ENCODE data around the gene STPG4. TPM values are rescaled to one million over a fixed set of nuclear protein-coding genes. Genes with fewer than 3 reads are reported as not detected.
"Not testable (repeated sequence)": the region's sequence is repeated elsewhere in the genome, so short reads cannot be mapped to it uniquely, and the experiment has no call there.

STPG4 gene
- polyA plus RNA-seq (ENCODE audit: insufficient read length): 0.12 TPM
- long read RNA-seq, donor 1: 0 reads
- long read RNA-seq, donor 2: 0 reads
- long read RNA-seq, donor 3: 0 reads
- long read RNA-seq, donor 4: 0 reads
- long read RNA-seq, donor 5: 0 reads
- long read RNA-seq, donor 6: 0 reads
- long read RNA-seq, donor 7: 0 reads
- long read RNA-seq, donor 8: 0 reads

DNA sequence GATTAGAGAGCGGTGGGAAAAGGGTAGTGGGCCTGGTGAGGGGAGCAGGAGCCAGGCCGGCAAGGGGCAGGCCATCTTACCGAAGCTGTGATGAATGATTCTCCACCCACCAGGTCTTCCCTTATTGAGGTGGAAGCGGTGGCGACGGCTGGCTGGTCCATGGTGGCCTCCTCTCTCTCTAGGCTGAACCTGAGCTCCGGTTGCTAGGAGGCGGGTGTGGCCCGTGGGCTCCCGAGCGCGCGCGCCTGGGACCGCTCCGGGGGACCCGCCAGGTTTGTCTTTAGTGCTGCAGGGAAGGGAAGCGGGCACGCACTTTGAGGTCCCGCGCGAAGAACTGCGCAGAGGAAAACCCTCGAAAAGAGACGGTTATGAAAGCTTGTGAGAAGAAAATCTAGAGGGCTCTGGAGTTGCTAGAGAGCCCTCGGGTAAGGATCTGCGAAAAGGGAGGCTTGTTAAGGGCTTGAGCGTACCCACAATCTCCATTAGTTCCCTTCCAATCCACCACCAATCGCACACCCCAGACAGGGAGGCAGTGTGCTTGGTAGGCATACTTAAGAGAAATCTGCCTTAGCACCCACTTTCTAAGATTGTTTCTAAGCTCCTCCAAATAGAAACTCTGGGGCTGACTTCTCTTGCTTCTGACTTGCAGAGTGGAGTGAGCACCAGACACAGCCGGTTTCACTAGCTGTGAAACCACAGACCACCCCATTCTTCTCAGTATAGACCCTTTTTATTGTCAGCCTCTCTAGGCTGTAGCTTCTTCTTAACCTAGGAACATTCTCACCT lies at the start of gene STPG4:
Gene STPG4 (minus strand): TSS at position 218 of the 786 bp plus-strand sequence. CDS start 57 bp downstream, at position 161.
- DNase-seq: no peak

DNA sequence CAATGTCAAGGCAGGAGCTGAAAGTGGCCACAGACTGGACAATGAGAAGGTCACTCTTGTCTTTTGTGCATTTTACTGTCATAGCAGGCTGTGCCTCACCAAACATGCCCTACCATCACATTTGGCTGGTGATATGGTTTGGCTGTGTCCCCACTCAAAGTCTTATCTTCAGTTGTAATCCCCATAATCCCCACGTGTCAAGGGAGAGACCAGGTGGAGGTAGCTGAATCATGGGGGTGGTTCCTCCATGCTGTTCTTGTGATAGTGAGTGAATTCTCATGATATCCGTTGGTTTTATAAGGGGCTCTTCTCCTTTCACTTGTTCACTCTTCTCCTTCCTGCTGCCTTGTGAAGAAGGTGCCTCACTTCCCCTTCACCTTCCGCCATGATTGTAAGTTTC lies 49.6 kb upstream of the STPG4 start:
- DNase-seq: no peak

DNA sequence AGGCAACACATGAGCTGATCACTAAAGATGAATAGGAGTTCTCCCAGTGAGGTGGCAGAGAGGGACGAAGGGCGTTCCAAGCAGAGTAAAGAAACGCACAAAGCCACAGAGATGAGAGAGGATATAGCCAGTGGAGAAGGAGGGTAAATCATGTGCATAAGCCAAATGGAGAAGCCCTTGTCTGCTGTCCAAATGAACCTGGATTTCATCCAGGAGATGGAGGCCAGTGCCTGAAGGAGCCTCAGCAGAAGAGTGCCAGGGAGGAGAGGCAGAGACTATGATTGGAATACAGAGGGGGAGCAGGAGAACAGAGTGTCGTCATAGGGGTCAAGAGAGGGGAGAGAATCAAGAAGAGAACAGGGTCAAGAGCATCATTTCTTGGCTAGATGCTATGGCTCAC lies 48.9 kb upstream of the STPG4 start:
- no peak for DNase-seq

DNA sequence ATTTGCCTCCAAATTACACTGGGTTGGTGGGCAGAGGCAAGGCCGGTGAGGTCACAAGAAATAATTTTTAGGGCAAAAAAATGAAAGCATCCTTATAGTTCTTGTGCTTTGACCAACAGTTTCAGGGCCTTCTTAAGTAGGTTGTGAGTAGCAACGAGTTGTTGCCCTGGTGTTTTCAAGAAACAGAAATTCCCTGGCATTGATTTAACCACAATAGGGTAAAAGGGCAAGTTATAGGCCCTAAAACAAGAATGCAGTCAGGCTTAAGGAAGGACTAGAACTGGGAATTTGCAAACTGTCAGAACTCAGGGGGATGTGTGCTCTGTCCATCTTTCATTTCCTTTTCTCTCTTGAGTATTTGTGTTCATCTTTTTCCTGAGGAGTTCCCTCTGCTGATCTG lies 46.1 kb upstream of the STPG4 start:
- DNase-seq: no peak

DNA sequence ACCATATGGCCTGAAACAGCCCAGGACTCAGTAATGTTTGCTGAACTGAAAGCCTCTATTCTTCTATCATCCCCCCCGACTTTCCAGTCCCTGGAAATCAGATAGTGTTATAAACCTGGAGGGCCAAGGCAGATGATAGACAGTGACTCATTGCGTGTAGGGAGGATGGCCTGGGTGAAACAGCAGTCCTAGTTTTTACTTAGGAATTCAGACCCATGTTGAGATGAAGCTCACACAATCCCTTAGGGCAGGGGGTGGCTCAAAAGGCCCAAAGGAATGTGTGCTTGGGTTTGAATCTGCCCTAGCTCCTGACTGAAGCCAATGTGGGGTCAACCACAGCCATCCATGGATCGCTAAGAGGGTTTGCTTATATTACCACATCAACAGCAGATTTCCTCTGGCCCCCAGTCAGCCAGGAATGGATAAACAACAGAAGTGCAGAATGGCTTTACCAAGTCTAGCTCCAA lies 43.9 kb upstream of the STPG4 start:
- DNase-seq: no peak

DNA sequence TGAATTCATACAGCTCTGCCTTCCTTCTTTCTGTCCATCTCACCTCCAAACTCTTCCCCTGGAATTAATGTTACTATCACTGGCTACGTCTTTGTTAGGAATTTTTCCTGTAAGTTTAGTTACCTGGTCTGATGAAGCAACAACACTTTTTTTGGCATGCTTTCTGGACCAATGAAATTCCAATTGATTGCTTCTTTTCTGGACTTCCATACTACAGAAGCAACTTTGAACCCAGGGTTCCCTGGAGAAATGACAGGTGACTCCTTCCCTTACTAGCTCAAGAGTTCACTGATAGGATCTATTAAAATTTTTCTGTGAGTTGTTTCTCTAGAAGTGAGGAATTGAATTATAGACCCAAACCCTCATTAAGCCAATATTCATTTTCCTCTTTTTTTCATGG lies 41.4 kb upstream of the STPG4 start:
- DNase-seq: no peak

DNA sequence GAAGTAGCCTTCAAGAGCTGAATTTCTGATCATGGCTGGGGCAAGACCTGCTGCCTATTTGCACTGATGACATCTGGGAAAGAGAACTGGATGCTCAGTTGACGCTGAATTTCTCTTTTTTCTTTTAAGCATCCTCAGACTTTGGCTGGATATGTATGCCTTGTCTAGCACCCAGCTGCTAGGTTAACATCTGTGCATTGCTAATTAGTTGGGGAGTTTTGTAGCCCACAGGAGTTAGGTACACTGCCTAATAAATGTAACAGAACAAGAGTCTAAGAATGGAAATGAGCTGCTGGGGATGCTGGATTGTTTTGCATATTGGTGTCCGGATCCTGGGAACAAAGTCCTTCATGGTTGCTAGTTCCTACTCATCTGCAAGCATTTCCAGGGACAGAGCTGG lies 40.9 kb upstream of the STPG4 start:
- DNase-seq: no peak

DNA sequence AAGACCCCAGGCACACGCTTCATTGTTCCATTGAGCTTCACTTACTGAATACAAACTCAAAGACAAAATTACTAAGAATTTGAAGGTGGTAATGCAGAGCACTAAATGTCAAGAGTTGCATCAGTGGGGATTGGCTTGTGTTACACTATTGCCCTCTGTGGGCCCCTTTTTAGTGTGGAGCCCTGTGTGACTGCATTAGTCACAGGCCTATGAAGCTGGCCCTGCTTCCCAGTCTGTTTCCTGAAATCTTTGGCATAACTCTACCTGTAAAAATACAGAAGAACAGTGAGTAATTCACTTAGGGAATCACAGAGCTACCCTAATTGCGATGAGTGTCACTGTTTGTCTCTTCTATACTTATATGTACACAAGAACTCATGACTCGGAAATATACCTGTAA lies 40.0 kb upstream of the STPG4 start:
- DNase-seq: no peak

DNA sequence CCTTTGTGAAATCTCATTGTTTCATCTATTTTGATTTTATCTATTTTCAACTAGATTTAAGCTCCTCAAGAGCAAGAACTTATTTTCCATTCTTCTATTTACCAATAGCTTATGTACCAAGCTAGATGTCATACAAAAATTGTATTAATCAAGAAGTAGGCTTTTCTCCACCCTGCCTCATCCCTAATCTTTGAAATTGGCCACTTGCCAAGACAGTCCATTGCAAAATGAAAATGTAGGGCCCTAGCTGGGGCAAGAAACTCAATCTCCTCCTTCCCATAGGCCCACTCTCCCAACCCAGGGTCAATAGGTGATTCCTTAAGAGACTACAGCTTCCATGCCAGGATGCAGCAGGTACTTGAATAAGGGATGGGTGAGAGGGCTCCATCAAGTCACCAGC lies 39.3 kb upstream of the STPG4 start:
- DNase-seq: no peak

- no peak for DNase-seq
These were observed 38.5 kb upstream of the STPG4 start for GRCh38 chr2:47193607-47194006.

DNA sequence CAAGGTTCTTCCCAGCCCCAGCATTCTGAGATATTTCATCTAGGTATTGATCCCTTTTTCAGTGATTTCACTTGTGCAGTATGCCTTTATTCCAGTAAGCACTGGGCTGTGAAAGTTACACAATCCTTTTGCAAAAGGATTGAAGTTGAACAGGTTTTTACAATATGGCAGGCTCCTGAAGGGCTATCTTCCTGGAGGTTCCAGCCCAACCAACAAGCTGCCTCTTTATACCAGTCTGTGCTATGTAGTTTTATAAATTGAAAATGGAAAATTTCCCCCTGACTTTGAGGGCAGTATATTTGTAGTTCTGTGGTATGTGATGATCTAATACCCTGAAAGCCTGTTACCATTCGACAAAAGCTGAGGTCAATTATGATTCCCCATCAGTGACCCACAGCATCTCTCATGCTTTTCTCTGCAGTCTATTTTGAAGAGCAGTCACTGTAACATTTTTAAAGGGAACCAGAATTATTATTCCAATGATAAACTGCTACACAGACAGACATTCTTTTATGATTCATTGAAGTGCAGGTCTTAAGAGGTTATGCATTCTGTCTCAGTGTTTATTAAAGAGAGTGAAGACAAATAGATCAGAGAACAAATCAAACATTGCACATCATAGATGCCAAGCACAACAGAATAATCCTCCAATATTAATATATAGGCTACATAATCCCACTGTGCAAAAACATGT lies 35.2 kb upstream of the STPG4 start:
- DNase-seq: no peak

DNA sequence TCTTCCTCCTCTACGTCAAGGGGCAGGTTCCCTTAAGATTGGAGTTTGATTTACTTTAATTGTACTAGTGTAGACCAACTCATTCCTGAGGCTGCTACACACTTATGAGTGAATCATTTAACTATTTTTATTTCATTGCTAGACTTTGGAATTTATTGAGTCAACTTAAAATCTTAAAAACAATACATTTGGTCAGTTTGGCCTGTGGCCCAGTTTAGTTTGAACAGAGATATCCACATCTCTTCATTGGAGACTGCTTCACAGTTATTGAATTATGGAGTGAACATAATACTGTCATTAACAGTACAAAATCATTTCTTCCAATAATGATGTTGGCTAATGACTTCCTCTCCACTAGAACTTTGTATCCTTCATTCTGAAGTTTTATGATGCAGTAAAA lies 34.5 kb upstream of the STPG4 start:
- no peak for DNase-seq

GRCh38 chr2:47187069-47187468 lies 32.0 kb upstream of the STPG4 start:
- no peak for DNase-seq

GRCh38 chr2:47186351-47186750 lies 31.2 kb upstream of the STPG4 start:
- DNase-seq: no peak

DNA sequence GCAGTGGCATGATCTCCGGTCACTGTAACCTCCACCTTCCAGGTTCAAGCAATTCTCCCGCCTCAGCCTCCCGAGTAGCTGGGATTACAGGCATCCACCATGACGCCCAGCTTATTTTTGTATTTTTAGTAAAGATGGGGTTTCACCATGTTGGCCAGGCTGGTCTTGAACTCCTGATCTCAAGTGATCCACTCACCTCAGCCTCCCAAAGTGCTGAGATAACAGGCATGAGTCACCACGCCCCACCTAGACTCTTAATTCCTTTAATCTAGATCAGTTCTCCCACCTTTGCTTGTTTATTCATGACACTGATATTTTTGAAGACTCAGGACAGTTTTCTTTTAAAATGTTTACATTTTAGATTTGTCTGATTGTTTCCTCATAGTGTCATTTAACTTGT lies 30.0 kb upstream of the STPG4 start:
- not testable (repeated sequence) for DNase-seq

GRCh38 chr2:47181176-47181575 lies 26.1 kb upstream of the STPG4 start:
- no peak for DNase-seq

- no peak for DNase-seq
These were observed 25.4 kb upstream of the STPG4 start for GRCh38 chr2:47180531-47180930.

DNA sequence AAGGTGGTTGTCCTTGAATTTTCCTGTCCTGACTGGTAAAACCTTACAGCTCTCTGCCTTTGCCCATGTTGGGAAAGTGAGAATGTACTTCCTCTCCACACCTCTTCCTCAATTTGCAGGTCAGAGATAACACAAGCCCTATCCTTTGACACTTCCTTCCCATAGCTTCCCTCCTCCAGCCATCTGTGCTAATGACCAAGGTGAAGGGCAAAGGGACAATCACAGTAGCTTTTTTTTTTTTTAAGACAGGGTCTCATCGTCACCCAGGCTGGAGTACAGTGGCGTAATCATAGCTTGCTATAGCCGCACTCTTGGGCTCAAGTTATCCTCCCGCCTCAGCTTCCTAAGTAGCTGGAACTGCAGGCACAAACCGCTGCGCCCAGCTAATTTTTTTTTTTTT lies 24.3 kb upstream of the STPG4 start:
- DNase-seq: no peak

DNA sequence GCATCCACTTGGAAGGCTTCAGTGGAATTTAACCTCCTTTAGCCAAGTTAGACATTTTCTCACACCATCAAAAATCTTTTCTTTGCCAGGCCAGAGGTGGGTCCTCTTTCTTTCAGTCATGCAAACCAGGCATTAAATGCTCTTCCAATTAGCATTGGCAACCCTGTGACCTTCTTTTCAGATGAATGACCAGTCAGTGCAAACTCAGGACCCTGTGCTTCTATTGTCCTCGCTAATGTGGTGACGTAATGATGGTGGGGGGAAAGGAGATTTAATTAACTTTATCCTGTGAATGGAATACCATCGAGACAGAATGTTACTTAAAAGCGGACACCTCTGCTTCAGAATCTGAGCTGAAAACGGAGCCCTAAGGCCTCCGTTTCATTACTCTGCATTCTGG lies 23.2 kb upstream of the STPG4 start:
- DNase-seq: no peak

GRCh38 chr2:47177043-47177565 lies 22.0 kb upstream of the STPG4 start:
- no peak for DNase-seq

DNA sequence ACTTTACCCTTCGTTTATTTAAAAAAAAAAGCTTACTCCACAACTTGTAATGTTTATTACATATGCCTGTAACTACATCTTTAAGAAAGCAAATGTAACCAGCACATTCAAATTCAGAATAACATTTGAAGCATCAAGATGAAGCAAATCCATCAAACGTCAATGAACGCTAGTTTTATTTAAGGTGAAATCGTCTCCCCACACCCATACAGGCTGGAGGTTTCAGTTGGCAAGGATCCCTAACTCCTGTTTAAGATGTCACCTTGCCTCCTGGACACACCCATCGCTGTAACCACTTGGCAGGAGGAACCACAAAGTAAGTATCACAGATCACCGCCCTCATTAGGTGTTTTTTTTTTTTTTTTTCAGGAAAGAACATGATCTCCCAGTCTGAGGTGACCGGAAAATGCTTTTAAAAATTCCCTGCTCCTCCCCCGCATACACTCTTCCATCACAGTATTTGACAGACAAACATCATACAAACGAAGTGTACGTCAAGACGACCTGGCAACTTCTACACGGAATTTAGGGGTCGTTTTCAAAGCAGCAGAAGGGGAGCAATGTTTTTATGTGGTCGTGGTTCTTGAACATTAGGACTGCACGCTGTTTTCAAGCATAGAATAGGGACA lies 19.7 kb upstream of the STPG4 start:
- no peak for DNase-seq

DNA sequence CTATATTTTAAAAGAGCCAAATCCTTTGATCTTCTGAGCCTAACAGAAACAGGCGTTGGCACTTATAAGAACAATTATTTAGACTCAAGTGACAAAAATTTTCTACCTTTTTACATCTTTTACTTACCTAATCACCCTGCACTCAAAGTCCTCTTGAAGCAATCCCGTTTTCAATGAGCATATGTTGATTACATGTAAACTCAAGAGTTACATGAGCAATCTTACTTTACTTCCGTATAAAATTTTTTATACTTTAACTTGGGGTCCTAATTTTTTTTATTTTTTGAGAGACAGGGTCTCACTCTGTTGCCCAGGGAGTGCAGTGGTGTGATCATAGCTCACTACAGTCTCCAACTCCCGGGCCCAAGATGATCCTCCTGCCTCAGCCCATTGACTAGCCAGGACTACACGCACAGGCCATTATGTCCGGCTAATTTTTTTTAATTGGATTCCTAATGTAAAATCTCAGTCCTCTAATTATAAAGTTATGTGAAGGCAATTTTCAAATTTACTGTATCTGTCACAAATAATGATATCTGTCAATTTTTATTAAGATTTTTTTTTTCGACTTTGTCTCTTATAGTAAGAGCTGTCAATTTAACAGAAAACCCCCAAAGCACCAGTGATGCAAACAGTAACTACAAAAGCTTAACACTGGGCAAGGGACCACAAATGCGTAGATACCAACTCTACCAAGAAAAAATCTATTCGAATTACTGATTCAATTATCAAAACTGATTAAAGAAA lies 19.1 kb upstream of the STPG4 start:
- DNase-seq: no peak
